Breast epithelium (tissue), 4 donors: ENCODE results near the gene TMCO4. TPM values are rescaled to one million over a fixed set of nuclear protein-coding genes. Genes with fewer than 3 reads are reported as not detected.

Experiments used
- DNase-seq, 2 donors: peaks; one replicate each; pipeline ENCODE4 v3.0.0-alpha.2; 2019; ENCODE audit warnings: low spot score in 2 of 2
- H3K27ac ChIP-seq, 2 donors: fragments of 200-600 bp; sonication (generic) in 1 of 2; one replicate each; pipeline ENCODE4 v1.5.1; 2016 to 2019; ENCODE audit warnings: mild to moderate bottlenecking in 1 of 2
- H3K27me3 ChIP-seq, 2 donors: fragments of 200-600 bp; sonication (generic) in 1 of 2; one replicate each; pipeline versions ENCODE4 v1.5.1 to v1.6.0; 2017 to 2019; ENCODE audit warnings: control low read depth in 1 of 2, mild to moderate bottlenecking in 1 of 2
- H3K36me3 ChIP-seq: fragments of 200-600 bp; one replicate; pipeline ENCODE4 v1.5.1; 2019
- H3K4me1 ChIP-seq, 2 donors: fragments of 200-600 bp; sonication (generic); one replicate each; pipeline ENCODE4 v1.5.1; 2016 to 2019; ENCODE audit warnings: control low read depth in 1 of 2
- H3K4me3 ChIP-seq, 3 donors: fragments of 200-600 bp; sonication (generic); 1 replicate in 2 of 3; 2 replicates in 1 of 3; pipeline ENCODE4 v1.5.1; 2016 to 2019; ENCODE audit warnings: mild to moderate bottlenecking in 3 of 3, moderate library complexity in 2 of 3
- H3K9me3 ChIP-seq, 2 donors: fragments of 200-600 bp; sonication (generic) in 1 of 2; one replicate each; pipeline ENCODE4 v1.5.1; 2016 to 2019; ENCODE audit warnings: control low read depth in 1 of 2
- CTCF ChIP-seq, 3 donors: fragments of 450-650 bp; IDR thresholded peaks; one replicate each; pipeline ENCODE4 v1.5.1; 2016 to 2017; ENCODE audit warnings: antibody characterized with exemption in 3 of 3, mild to moderate bottlenecking in 3 of 3, moderate library complexity in 3 of 3
- POLR2A ChIP-seq: fragments of 450-650 bp; IDR thresholded peaks from one replicate; pipeline ENCODE4 v1.6.1; 2016; ENCODE audit warnings: antibody characterized with exemption, mild to moderate bottlenecking, moderate library complexity
- POLR2AphosphoS5 ChIP-seq, 3 donors: sonication (generic); formaldehyde crosslinking; IDR thresholded peaks; one replicate each; pipeline ENCODE4 v1.6.1; 2017; ENCODE audit warnings: antibody characterized with exemption in 3 of 3
- intact Hi-C: fragments of 100-400 bp; cut with DNase I; formaldehyde crosslinking; loops from one replicate; pipeline ENCODE4 v1.15.1; 2023; ENCODE audit warnings: low total_unique reads
- total RNA-seq, 3 donors: library from RNA; depleted of rRNA; stranded (reverse); fragments of >200 nt; gene quantifications; one replicate each; pipeline ENCODE4 v1.1.0, GENCODE V29; 2016

Gene TMCO4
- total RNA-seq, 3 donors from 2014 or later: 26.7 to 44.2 (median 34.1) TPM

GRCh38 chr1:19720174-19720573 is 79.5 kb downstream of the TMCO4 start:
- Histone ChIP-seq H3K4me1 (no peaks in the 10 kb centered on the region), H3K27me3 (no peaks in the 10 kb centered on the region)
- intact Hi-C loops: loop anchor here (2.0 kb wide), 1 partner anchor 31 kb away; no protein-coding TSS in a partner anchor

GRCh38 chr1:19717467-19717866 is 82.2 kb downstream of the TMCO4 start:
- no peaks in the 10 kb centered on the region for H3K27me3 ChIP-seq
- no peaks in the 10 kb centered on the region for H3K9me3 ChIP-seq
- TF ChIP-seq POLR2AphosphoS5 (IDR thresholded peaks at IDR 0.05) (no peak), POLR2A (no peak), CTCF (IDR thresholded peaks at IDR 0.05) (no peak)
- H3K27ac ChIP-seq: no peak overlapping the region
- no peaks in the 10 kb centered on the region for H3K4me1 ChIP-seq
- no peak overlapping the region for H3K4me3 ChIP-seq
- intact Hi-C loops: no loop called here
- no peaks in the 10 kb centered on the region for H3K36me3 ChIP-seq
- DNase-seq: no peak

More at GRCh38 chr1:19720174-19720573, 79.5 kb downstream of the TMCO4 start:
- TF ChIP-seq CTCF (IDR thresholded peaks at IDR 0.05) (no peak), POLR2A (no peak)
- no peak overlapping the region for H3K4me3 ChIP-seq
- DNase-seq: no peak
- H3K27ac ChIP-seq: no peak overlapping the region
- no peaks in the 10 kb centered on the region for H3K36me3 ChIP-seq
- no peaks in the 10 kb centered on the region for H3K9me3 ChIP-seq

GRCh38 chr1:19715334-19716203 is 84.1 kb downstream of the TMCO4 start:
- no peak overlapping the region for H3K4me3 ChIP-seq
- TF ChIP-seq CTCF (IDR thresholded peaks at IDR 0.05) (peak; percentile 58 to 70 (median 64)), POLR2AphosphoS5 (IDR thresholded peaks at IDR 0.05) (no peak)
- intact Hi-C loops: no loop called here
- H3K4me1 ChIP-seq: no peaks in the 10 kb centered on the region
- H3K27ac ChIP-seq: no peak overlapping the region
- no peaks in the 10 kb centered on the region for H3K9me3 ChIP-seq
- peak; percentile 74 to 84 for DNase-seq
- no peaks in the 10 kb centered on the region for H3K27me3 ChIP-seq
- H3K36me3 ChIP-seq: no peaks in the 10 kb centered on the region

GRCh38 chr1:19712928-19713327 is 86.8 kb downstream of the TMCO4 start:
- H3K27me3 ChIP-seq: no peaks in the 10 kb centered on the region
- no peak overlapping the region for H3K4me3 ChIP-seq
- no peaks in the 10 kb centered on the region for H3K36me3 ChIP-seq
- no peaks in the 10 kb centered on the region for H3K4me1 ChIP-seq
- TF ChIP-seq POLR2A (no peak), CTCF (IDR thresholded peaks at IDR 0.05) (no peak), POLR2AphosphoS5 (IDR thresholded peaks at IDR 0.05) (no peak)
- no peak for DNase-seq
- H3K9me3 ChIP-seq: no peaks in the 10 kb centered on the region
- no peak overlapping the region for H3K27ac ChIP-seq
- intact Hi-C loops: no loop called here

GRCh38 chr1:19710825-19711611 is 88.7 kb downstream of the TMCO4 start:
- intact Hi-C loops: no loop called here

More at GRCh38 chr1:19710825-19711611, 88.7 kb downstream of the TMCO4 start:
- no peaks in the 10 kb centered on the region for H3K27me3 ChIP-seq
- H3K9me3 ChIP-seq: no peaks in the 10 kb centered on the region
- DNase-seq: no peak
- H3K27ac ChIP-seq: no peak overlapping the region
- no peaks in the 10 kb centered on the region for H3K4me1 ChIP-seq
- H3K4me3 ChIP-seq: no peak overlapping the region
- H3K36me3 ChIP-seq: no peaks in the 10 kb centered on the region
- TF ChIP-seq POLR2AphosphoS5 (IDR thresholded peaks at IDR 0.05) (no peak), POLR2A (no peak), CTCF (IDR thresholded peaks at IDR 0.05) (no peak)
